ENCODE measurements around the gene C13orf42. TPM values are rescaled to one million over a fixed set of nuclear protein-coding genes. Genes with fewer than 3 reads are reported as not detected.
"Not testable (repeated sequence)": the region's sequence is repeated elsewhere in the genome, so short reads cannot be mapped to it uniquely, and the experiment has no call there.

The C13orf42 gene
- polyA plus RNA-seq, 2 donors = 0.04 TPM; not detected in 1

- Histone ChIP-seq H3K27ac (ENCODE audit: low read depth in 2 of 2, low read length in 1 of 2) (no peak overlapping the region), H3K4me3 (ENCODE audit: low read depth in 1 of 2, low read length in 2 of 2) (no peak overlapping the region), H3K4me1 (ENCODE audit: control insufficient read depth in 2 of 2, insufficient read depth in 2 of 2, low read length in 1 of 2) (no peaks in the 10 kb centered on the region), H3K36me3 (ENCODE audit: control insufficient read depth in 2 of 2, insufficient read depth in 2 of 2, low read length in 1 of 2) (no peaks in the 10 kb centered on the region), H3K9me3 (ENCODE audit: control insufficient read depth in 2 of 2, insufficient read depth in 1 of 2, low read depth in 1 of 2, low read length in 1 of 2) (peaks cover 0 to 3% of the 10 kb centered on the region in 2 donors), H3K27me3 (ENCODE audit: control insufficient read depth in 1 of 2, insufficient read depth in 2 of 2, low read length in 2 of 2) (no peaks in the 10 kb centered on the region)
- 21 to 24% methylated on average over 6 of the region's 6 CpGs for WGBS, 2 donors
Measured at GRCh38 chr13:51122868-51123566, 11.9 kb upstream of the C13orf42 start.

DNA sequence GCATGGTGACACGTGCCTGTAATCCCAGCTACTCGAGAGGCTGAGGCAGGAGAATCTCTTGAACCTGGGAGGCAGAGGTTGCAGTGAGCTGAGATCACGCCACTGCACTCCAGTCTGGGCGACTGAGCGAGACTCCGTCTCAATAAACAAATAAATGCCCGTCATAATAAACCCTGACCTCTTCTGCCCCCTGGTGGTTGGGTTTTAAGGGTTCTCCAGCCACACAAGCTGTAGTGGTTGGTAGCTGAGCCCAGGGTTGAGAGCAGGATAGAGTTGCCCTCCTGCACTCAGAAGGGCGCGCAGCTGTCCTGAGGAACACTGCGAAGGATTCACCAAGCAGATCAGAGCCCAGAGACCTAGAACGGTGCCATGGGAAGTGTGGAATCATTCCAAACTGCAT lies 9.8 kb upstream of the C13orf42 start:
- H3K4me3 ChIP-seq (ENCODE audit: low read depth in 1 of 2, low read length in 2 of 2); H3K27ac ChIP-seq (ENCODE audit: low read depth in 2 of 2, low read length in 1 of 2); H3K9me3 ChIP-seq (ENCODE audit: control insufficient read depth in 2 of 2, insufficient read depth in 1 of 2, low read depth in 1 of 2, low read length in 1 of 2); H3K27me3 ChIP-seq (ENCODE audit: control insufficient read depth in 1 of 2, insufficient read depth in 2 of 2, low read length in 2 of 2); H3K4me1 ChIP-seq (ENCODE audit: control insufficient read depth in 2 of 2, insufficient read depth in 2 of 2, low read length in 1 of 2); H3K36me3 ChIP-seq (ENCODE audit: control insufficient read depth in 2 of 2, insufficient read depth in 2 of 2, low read length in 1 of 2): not testable (repeated sequence)
- WGBS, 2 donors = 77 to 78% methylated on average over 11 of the region's 11 CpGs

DNA sequence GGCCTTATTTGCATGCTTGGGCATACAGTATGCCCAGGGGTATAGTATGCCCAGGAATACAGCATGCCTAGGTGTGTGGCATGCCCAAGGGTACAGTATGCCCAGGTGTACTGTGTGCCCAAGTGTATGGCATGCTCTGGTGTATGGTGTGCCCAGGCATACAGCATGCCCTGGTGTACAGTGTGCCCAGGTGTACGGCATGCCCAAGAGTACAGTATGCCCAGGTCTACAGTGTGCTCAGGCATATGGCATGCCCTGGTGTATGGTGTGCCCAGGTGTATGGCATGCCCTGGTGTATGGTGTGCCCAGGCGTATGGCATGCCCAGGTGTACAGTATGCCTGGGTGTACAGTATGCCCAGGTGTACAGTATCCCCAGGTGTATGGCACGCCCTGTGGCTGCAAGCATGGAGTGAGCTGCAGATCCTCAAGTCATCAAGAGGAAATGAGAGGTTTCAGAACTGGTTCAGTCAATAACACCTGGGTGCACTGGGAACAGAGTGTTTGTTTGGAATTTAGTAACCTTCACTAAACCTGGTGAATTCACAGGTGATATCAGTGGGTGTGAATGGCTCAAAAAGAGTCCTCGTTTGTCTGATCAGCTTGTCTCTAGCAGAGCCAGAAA lies 7.8 kb upstream of the C13orf42 start:
- Histone ChIP-seq H3K27ac (ENCODE audit: low read depth in 2 of 2, low read length in 1 of 2) (no peak overlapping the region), H3K36me3 (ENCODE audit: control insufficient read depth in 2 of 2, insufficient read depth in 2 of 2, low read length in 1 of 2) (no peaks in the 10 kb centered on the region), H3K9me3 (ENCODE audit: control insufficient read depth in 2 of 2, insufficient read depth in 1 of 2, low read depth in 1 of 2, low read length in 1 of 2) (peaks cover 3 to 8% of the 10 kb centered on the region in 2 donors), H3K27me3 (ENCODE audit: control insufficient read depth in 1 of 2, insufficient read depth in 2 of 2, low read length in 2 of 2) (no peaks in the 10 kb centered on the region), H3K4me1 (ENCODE audit: control insufficient read depth in 2 of 2, insufficient read depth in 2 of 2, low read length in 1 of 2) (no peaks in the 10 kb centered on the region), H3K4me3 (ENCODE audit: low read depth in 1 of 2, low read length in 2 of 2) (no peak overlapping the region)
- 74 to 81% methylated on average over 4 of the region's 4 CpGs for WGBS, 2 donors

DNA sequence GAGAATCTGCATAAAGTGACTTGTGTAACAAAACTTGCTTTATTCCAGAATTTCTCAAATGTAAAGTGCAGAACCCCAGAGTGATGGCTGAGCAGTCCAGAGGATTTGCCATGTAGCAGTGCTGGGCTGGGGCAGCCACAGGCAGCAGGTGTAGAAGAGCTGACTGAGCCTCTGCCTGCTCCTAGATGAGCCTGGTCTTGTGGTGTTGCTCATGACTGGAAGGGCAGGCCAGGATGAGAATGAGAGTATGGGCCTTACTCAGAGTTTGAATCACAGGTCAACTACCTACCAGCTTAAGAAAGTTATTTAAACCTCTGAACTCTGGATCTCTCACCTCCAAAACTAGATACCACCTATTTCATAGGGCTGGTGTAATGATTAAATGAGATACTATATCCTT lies 2.9 kb upstream of the C13orf42 start:
- H3K4me3 ChIP-seq (ENCODE audit: low read depth in 1 of 2, low read length in 2 of 2) = no peak overlapping the region
- H3K9me3 ChIP-seq (ENCODE audit: control insufficient read depth in 2 of 2, insufficient read depth in 1 of 2, low read depth in 1 of 2, low read length in 1 of 2) = peaks cover 3 to 8% of the 10 kb centered on the region in 2 donors
- H3K27me3 ChIP-seq (ENCODE audit: control insufficient read depth in 1 of 2, insufficient read depth in 2 of 2, low read length in 2 of 2) = no peaks in the 10 kb centered on the region
- no peaks in the 10 kb centered on the region for H3K36me3 ChIP-seq (ENCODE audit: control insufficient read depth in 2 of 2, insufficient read depth in 2 of 2, low read length in 1 of 2)
- no peaks in the 10 kb centered on the region for H3K4me1 ChIP-seq (ENCODE audit: control insufficient read depth in 2 of 2, insufficient read depth in 2 of 2, low read length in 1 of 2)
- H3K27ac ChIP-seq (ENCODE audit: low read depth in 2 of 2, low read length in 1 of 2) = no peak overlapping the region

DNA sequence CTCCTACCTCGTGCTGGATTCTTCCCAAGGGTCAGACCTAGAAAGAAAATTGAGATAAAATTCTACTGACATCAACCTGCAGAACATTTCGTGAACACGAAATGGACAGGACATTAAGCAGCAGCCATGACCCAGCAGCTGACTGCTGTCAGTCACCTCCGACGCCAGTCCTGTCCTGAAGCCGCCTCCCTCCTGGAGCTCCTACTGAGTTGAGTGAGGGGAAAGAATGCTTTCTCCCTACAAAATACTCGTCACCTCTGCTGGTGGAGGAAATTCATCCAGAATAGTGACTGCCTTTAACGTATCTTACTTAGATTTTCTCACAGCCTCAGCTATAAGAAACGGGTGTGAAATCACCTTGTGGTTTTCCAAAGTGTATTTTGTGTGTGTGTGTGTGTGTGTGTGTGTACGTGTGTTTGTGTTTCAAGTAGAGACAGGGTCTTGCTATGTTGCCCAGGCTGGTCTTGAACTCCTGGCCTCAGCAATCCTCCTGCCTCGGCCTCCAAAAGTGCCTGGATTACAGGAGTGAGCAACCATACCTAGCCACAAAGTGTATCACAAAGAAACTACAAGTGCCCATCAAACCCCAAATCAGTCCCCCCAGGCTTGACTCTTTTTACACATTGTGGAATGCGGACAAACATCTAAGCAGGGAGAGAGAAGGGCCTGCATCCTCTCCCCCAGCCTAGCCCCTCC lies 2.3 kb upstream of the C13orf42 start:
- Histone ChIP-seq H3K4me3 (ENCODE audit: low read depth in 1 of 2, low read length in 2 of 2) (no peak overlapping the region), H3K4me1 (ENCODE audit: control insufficient read depth in 2 of 2, insufficient read depth in 2 of 2, low read length in 1 of 2) (no peaks in the 10 kb centered on the region), H3K9me3 (ENCODE audit: control insufficient read depth in 2 of 2, insufficient read depth in 1 of 2, low read depth in 1 of 2, low read length in 1 of 2) (peaks cover 3 to 6% of the 10 kb centered on the region in 2 donors), H3K27me3 (ENCODE audit: control insufficient read depth in 1 of 2, insufficient read depth in 2 of 2, low read length in 2 of 2) (no peaks in the 10 kb centered on the region), H3K36me3 (ENCODE audit: control insufficient read depth in 2 of 2, insufficient read depth in 2 of 2, low read length in 1 of 2) (no peaks in the 10 kb centered on the region), H3K27ac (ENCODE audit: low read depth in 2 of 2, low read length in 1 of 2) (no peak overlapping the region)
- WGBS, 2 donors = 76 to 80% methylated on average over 12 of the region's 12 CpGs

GRCh38 chr13:51112771-51113170 lies 1.7 kb upstream of the C13orf42 start:
- no peaks in the 10 kb centered on the region for H3K27me3 ChIP-seq (ENCODE audit: control insufficient read depth in 1 of 2, insufficient read depth in 2 of 2, low read length in 2 of 2)
- no peak overlapping the region for H3K27ac ChIP-seq (ENCODE audit: low read depth in 2 of 2, low read length in 1 of 2)
- no peaks in the 10 kb centered on the region for H3K4me1 ChIP-seq (ENCODE audit: control insufficient read depth in 2 of 2, insufficient read depth in 2 of 2, low read length in 1 of 2)
- H3K9me3 ChIP-seq (ENCODE audit: control insufficient read depth in 2 of 2, insufficient read depth in 1 of 2, low read depth in 1 of 2, low read length in 1 of 2) = peaks cover 1 to 3% of the 10 kb centered on the region in 2 donors
- no peaks in the 10 kb centered on the region for H3K36me3 ChIP-seq (ENCODE audit: control insufficient read depth in 2 of 2, insufficient read depth in 2 of 2, low read length in 1 of 2)
- no peak overlapping the region for H3K4me3 ChIP-seq (ENCODE audit: low read depth in 1 of 2, low read length in 2 of 2)
- 74 to 75% methylated on average over 5 of the region's 5 CpGs for WGBS, 2 donors

DNA sequence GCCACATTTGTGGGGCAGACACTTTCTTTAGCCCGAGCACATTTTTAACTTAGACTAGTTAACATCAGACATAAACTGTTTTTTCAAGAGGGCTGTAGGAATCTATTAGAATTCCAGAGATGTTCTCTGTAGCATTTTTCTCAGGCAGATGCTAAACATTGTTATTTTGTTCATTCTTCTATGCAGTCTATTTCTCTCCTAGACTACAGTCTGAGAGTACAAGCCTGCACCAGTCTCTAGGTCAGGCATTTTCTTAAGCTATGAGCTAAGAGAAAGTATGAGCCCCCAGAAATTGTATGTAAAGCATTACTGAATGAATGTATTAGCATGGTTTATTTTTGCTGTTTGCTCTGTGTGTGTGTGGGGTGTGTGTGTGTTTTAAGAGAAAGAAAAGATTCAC lies 923 bp upstream of the C13orf42 start:
- H3K4me1 ChIP-seq (ENCODE audit: control insufficient read depth in 2 of 2, insufficient read depth in 2 of 2, low read length in 1 of 2) = no peaks in the 10 kb centered on the region
- no peaks in the 10 kb centered on the region for H3K36me3 ChIP-seq (ENCODE audit: control insufficient read depth in 2 of 2, insufficient read depth in 2 of 2, low read length in 1 of 2)
- H3K27ac ChIP-seq (ENCODE audit: low read depth in 2 of 2, low read length in 1 of 2) = no peak overlapping the region
- H3K9me3 ChIP-seq (ENCODE audit: control insufficient read depth in 2 of 2, insufficient read depth in 1 of 2, low read depth in 1 of 2, low read length in 1 of 2) = peaks cover 0 to 2% of the 10 kb centered on the region in 2 donors
- 0% methylated on average over 1 of the region's 1 CpG for WGBS, 2 donors
- no peaks in the 10 kb centered on the region for H3K27me3 ChIP-seq (ENCODE audit: control insufficient read depth in 1 of 2, insufficient read depth in 2 of 2, low read length in 2 of 2)
- no peak overlapping the region for H3K4me3 ChIP-seq (ENCODE audit: low read depth in 1 of 2, low read length in 2 of 2)

DNA sequence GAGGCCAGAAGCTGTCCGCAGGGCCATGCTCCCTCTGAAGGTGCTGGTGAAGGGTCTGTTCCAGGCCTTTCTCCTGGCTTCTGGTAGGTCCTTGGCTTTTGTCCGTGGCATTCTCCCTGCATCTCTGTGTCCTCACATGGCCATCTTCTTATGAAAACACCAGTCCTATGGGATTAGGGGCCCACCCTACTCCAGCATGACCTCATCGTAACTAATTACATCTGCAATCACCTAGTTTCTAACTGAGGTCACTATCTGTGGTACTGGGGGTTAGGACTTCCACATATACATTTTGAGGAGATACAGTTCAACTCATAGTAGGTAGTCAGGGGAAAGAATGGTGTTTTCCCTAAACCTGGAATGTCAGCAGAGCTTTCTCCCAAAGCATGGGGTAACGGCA lies 3.1 kb downstream of the C13orf42 start:
- no peaks in the 10 kb centered on the region for H3K9me3 ChIP-seq (ENCODE audit: control insufficient read depth in 2 of 2, insufficient read depth in 1 of 2, low read depth in 1 of 2, low read length in 1 of 2)
- no peak overlapping the region for H3K27ac ChIP-seq (ENCODE audit: low read depth in 2 of 2, low read length in 1 of 2)
- no peaks in the 10 kb centered on the region for H3K36me3 ChIP-seq (ENCODE audit: control insufficient read depth in 2 of 2, insufficient read depth in 2 of 2, low read length in 1 of 2)
- no peaks in the 10 kb centered on the region for H3K27me3 ChIP-seq (ENCODE audit: control insufficient read depth in 1 of 2, insufficient read depth in 2 of 2, low read length in 2 of 2)
- H3K4me1 ChIP-seq (ENCODE audit: control insufficient read depth in 2 of 2, insufficient read depth in 2 of 2, low read length in 1 of 2) = no peaks in the 10 kb centered on the region
- WGBS, 2 donors = 89 to 91% methylated on average over 4 of the region's 4 CpGs
- no peak overlapping the region for H3K4me3 ChIP-seq (ENCODE audit: low read depth in 1 of 2, low read length in 2 of 2)

- 89 to 92% methylated on average over 4 of the region's 4 CpGs for WGBS, 2 donors
- Histone ChIP-seq H3K4me3 (ENCODE audit: low read depth in 1 of 2, low read length in 2 of 2) (no peak overlapping the region), H3K4me1 (ENCODE audit: control insufficient read depth in 2 of 2, insufficient read depth in 2 of 2, low read length in 1 of 2) (no peaks in the 10 kb centered on the region), H3K27me3 (ENCODE audit: control insufficient read depth in 1 of 2, insufficient read depth in 2 of 2, low read length in 2 of 2) (no peaks in the 10 kb centered on the region), H3K27ac (ENCODE audit: low read depth in 2 of 2, low read length in 1 of 2) (no peak overlapping the region), H3K36me3 (ENCODE audit: control insufficient read depth in 2 of 2, insufficient read depth in 2 of 2, low read length in 1 of 2) (no peaks in the 10 kb centered on the region), H3K9me3 (ENCODE audit: control insufficient read depth in 2 of 2, insufficient read depth in 1 of 2, low read depth in 1 of 2, low read length in 1 of 2) (no peaks in the 10 kb centered on the region)
Measured at GRCh38 chr13:51105046-51105445, 6.0 kb downstream of the C13orf42 start.

Measured in esophagus (tissue), 2 donors.